ENCODE data around the gene CBFA2T2.

- no peak for TF ChIP-seq CTCF (IDR thresholded peaks at IDR 0.05)
- no peak for TF ChIP-seq POLR2A (IDR thresholded peaks at IDR 0.05)
- TF ChIP-seq EP300 (IDR thresholded peaks at IDR 0.05) = no peak
Measured at GRCh38 chr20:33442136-33443005, 47.5 kb upstream of the CBFA2T2 start.

All from tibial nerve (tissue), 4 donors.